Fibroblast of lung (primary cell): ENCODE results near the gene OSM.

ENCODE experiments used
- EZH2 ChIP-seq: IDR thresholded peaks from 2 replicates; pipeline ENCODE4 v1.5.1; 2012; ENCODE audit warnings: low read length, control low read depth, mild to moderate bottlenecking; ENCODE audit errors: missing control alignments
- TF ChIP-seq, protein P1 (sequence below), 2 donors: IDR thresholded peaks in 1 of 2; conservative IDR thresholded peaks in 1 of 2; 1 replicate in 1 of 2; 2 replicates in 1 of 2; pipeline ENCODE4 v1.5.1; 2011 to 2012; ENCODE audit warnings: low read length in 2 of 2, control low read depth in 1 of 2, inconsistent platforms in 1 of 2, low read depth in 1 of 2, mild to moderate bottlenecking in 1 of 2

DNA sequence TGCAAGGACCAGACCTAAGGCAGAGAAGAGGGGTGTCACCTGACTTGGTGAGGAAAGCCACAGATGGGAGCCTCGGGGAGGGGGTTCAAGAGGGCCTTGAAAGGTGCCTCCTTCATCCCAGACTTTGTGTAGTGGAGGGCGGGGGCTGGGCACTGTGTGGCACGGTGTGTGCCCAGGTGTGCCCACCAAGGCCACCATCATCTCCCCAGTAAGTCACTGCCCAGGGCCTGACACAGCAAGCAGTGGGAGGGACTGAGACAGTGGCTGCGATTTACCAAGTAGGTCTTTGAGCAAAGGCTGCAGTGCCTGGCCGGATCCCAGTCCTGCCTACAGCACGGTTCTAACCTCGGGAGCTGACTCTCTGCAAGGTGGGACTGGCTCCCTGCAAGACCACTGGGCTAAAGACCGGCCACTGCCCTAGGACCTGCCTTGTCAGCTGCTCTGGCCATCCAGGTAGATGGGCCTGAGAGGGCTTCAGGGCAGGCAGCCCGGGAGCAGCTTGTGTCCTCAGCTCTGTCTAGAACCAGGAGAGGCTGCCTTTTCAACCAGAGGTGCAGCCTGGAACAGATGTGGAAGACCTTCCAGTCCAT, 1.4 kb downstream of the OSM start:
- TF ChIP-seq, protein P1, sequence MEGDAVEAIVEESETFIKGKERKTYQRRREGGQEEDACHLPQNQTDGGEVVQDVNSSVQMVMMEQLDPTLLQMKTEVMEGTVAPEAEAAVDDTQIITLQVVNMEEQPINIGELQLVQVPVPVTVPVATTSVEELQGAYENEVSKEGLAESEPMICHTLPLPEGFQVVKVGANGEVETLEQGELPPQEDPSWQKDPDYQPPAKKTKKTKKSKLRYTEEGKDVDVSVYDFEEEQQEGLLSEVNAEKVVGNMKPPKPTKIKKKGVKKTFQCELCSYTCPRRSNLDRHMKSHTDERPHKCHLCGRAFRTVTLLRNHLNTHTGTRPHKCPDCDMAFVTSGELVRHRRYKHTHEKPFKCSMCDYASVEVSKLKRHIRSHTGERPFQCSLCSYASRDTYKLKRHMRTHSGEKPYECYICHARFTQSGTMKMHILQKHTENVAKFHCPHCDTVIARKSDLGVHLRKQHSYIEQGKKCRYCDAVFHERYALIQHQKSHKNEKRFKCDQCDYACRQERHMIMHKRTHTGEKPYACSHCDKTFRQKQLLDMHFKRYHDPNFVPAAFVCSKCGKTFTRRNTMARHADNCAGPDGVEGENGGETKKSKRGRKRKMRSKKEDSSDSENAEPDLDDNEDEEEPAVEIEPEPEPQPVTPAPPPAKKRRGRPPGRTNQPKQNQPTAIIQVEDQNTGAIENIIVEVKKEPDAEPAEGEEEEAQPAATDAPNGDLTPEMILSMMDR (conservative IDR thresholded peaks at IDR 0.05 in 1 of 2, IDR thresholded peaks at IDR 0.05 in 1 of 2; ENCODE audit: low read depth in 1 of 2, low read length in 2 of 2): no peak
- no peak for TF ChIP-seq EZH2
